ENCODE data around the gene FNDC3B.

GRCh38 chr3:172244011-172244410 is 204.6 kb downstream of the FNDC3B start:
- TF ChIP-seq POLR2AphosphoS5 (IDR thresholded peaks at IDR 0.05; ENCODE audit: low read depth, low read length) (no peak), SIX5 (IDR thresholded peaks at IDR 0.05; ENCODE audit: low read depth, low read length) (no peak), EGR1 (IDR thresholded peaks at IDR 0.05; ENCODE audit: borderline replicate concordance, low read depth, low read length) (no peak)
- TF ChIP-seq, protein P1, sequence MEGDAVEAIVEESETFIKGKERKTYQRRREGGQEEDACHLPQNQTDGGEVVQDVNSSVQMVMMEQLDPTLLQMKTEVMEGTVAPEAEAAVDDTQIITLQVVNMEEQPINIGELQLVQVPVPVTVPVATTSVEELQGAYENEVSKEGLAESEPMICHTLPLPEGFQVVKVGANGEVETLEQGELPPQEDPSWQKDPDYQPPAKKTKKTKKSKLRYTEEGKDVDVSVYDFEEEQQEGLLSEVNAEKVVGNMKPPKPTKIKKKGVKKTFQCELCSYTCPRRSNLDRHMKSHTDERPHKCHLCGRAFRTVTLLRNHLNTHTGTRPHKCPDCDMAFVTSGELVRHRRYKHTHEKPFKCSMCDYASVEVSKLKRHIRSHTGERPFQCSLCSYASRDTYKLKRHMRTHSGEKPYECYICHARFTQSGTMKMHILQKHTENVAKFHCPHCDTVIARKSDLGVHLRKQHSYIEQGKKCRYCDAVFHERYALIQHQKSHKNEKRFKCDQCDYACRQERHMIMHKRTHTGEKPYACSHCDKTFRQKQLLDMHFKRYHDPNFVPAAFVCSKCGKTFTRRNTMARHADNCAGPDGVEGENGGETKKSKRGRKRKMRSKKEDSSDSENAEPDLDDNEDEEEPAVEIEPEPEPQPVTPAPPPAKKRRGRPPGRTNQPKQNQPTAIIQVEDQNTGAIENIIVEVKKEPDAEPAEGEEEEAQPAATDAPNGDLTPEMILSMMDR (IDR thresholded peaks at IDR 0.05; ENCODE audit: control extremely low read depth in 1 of 3, insufficient read depth in 1 of 3, low read depth in 1 of 3, low read length in 3 of 3): no peak
